ENCODE results near the gene USP34. TPM values are rescaled to one million over a fixed set of nuclear protein-coding genes. Genes with fewer than 3 reads are reported as not detected.

The USP34 gene
- total and polyA plus RNA-seq, 2 of the 8 experiments (the other 6 are each of a cell fraction or from before 2014, with no cell fraction given) = 56.7 to 91.7 TPM

- 93% methylated on average over 4 of the region's 4 CpGs; no CpG with 5 or more reads in 1 of the 2 experiments for WGBS, 2 experiments (ENCODE audit: extremely low coverage in 1 of 2, insufficient coverage in 1 of 2, insufficient read length in 1 of 2, insufficient replicate concordance in 2 of 2, low coverage in 1 of 2, low lambda C conversion rate in 2 of 2, missing lambda C conversion rate in 1 of 2)
- H2AFZ ChIP-seq (ENCODE audit: low read length) = no peak overlapping the region
- no peak overlapping the region for H4K91ac ChIP-seq (replicated peaks; ENCODE audit: insufficient read length, low read length)
- no peak overlapping the region for H2BK120ac ChIP-seq (replicated peaks; ENCODE audit: low read depth, low read length)
- H3K27me3 ChIP-seq (replicated peaks in 1 of 4; ENCODE audit: control insufficient read depth in 3 of 4, extremely low read depth in 1 of 4, insufficient read depth in 3 of 4, low read length in 3 of 4) = no peaks in the 10 kb centered on the region
- H4K5ac ChIP-seq (ENCODE audit: insufficient read length, low read depth, low read length) = no peak overlapping the region
- peaks cover 0 to 13% (median 3%) of the 10 kb centered on the region in 4 experiments; a peak in 4 of 8 replicates for H3K36me3 ChIP-seq (ENCODE audit: control insufficient read depth in 2 of 4, insufficient read depth in 4 of 4, low read length in 3 of 4)
- no peak overlapping the region for H2BK15ac ChIP-seq (ENCODE audit: low read length)
- no peak overlapping the region for H2AK5ac ChIP-seq (ENCODE audit: low read depth, low read length)
- no peaks in the 10 kb centered on the region for H3K79me2 ChIP-seq (ENCODE audit: control insufficient read depth in 1 of 2, insufficient read depth in 2 of 2, low read length in 2 of 2)
- no peak overlapping the region for H3K18ac ChIP-seq (ENCODE audit: extremely low read depth, low read length)
- no peak overlapping the region for H3K4me2 ChIP-seq (ENCODE audit: insufficient read depth in 1 of 2, low read depth in 2 of 2, low read length in 2 of 2)
- TF ChIP-seq RXRA (IDR thresholded peaks at IDR 0.05; ENCODE audit: insufficient read depth, low read depth, low read length) = no peak
- TF ChIP-seq SIRT6 (IDR thresholded peaks at IDR 0.05; ENCODE audit: low read length) = no peak
- TF ChIP-seq TCF12 (IDR thresholded peaks at IDR 0.05; ENCODE audit: low read depth, low read length) = no peak
- no peak for TF ChIP-seq PHF8 (conservative IDR thresholded peaks at IDR 0.05; ENCODE audit: low read depth, low read length)
- no peak for TF ChIP-seq TAF1 (IDR thresholded peaks at IDR 0.05; ENCODE audit: low read depth, low read length)
- TF ChIP-seq ASH2L (IDR thresholded peaks at IDR 0.05; ENCODE audit: low read length) = no peak
- no peak for TF ChIP-seq RNF2 (IDR thresholded peaks at IDR 0.05; ENCODE audit: borderline replicate concordance, low read depth, low read length, missing control alignments, poor library complexity, severe bottlenecking)
- no peak for TF ChIP-seq JUND (IDR thresholded peaks at IDR 0.05; ENCODE audit: low read length)
- no peak for TF ChIP-seq SP2 (IDR thresholded peaks at IDR 0.05; ENCODE audit: low read length)
- no peak for TF ChIP-seq MAFK (IDR thresholded peaks at IDR 0.05; ENCODE audit: low read depth, low read length)
- TF ChIP-seq USF2 (IDR thresholded peaks at IDR 0.05; ENCODE audit: low read length) = no peak
- H2BK12ac ChIP-seq (ENCODE audit: low read depth, low read length) = no peak overlapping the region
- POLR2A ChIA-PET (ENCODE audit: partially characterized antibody) = no interaction called here
- no peak overlapping the region for H3K56ac ChIP-seq (replicated peaks; ENCODE audit: insufficient read length, low read depth, low read length)
- H2BK5ac ChIP-seq (ENCODE audit: low read depth, low read length) = no peak overlapping the region
- no peak overlapping the region for H2BK20ac ChIP-seq (ENCODE audit: low read length)
- no peaks in the 10 kb centered on the region for H3K79me1 ChIP-seq (ENCODE audit: low read depth, low read length)
- no peak overlapping the region for H3K23ac ChIP-seq (ENCODE audit: insufficient read length)
- no peak overlapping the region for H3K14ac ChIP-seq (ENCODE audit: insufficient read length)
- no peak for FAIRE-seq
- H3K4ac ChIP-seq (replicated peaks; ENCODE audit: insufficient read length, low read depth, low read length) = no peak overlapping the region
- H3K9me3 ChIP-seq (ENCODE audit: insufficient read depth in 2 of 2, low read depth in 1 of 2, low read length in 1 of 2) = no peaks in the 10 kb centered on the region
- CTCF ChIA-PET (ENCODE audit: partially characterized antibody) = interaction anchor here (0.6 to 1.2 kb wide), 2 partner anchors 17 to 55 kb away, joined by 3 read pairs; no protein-coding TSS in a partner anchor
- no peak overlapping the region for H3K27ac ChIP-seq (ENCODE audit: low read depth, low read length)
- H3K4me3 ChIP-seq (ENCODE audit: extremely low read depth in 1 of 4, insufficient read depth in 2 of 4, low read depth in 3 of 4, low read length in 4 of 4) = no peak overlapping the region
- H3K9ac ChIP-seq (replicated peaks in 1 of 4; ENCODE audit: extremely low read depth in 1 of 4, low read depth in 3 of 4, low read length in 3 of 4) = no peak overlapping the region
- H3K4me1 ChIP-seq (replicated peaks in 1 of 4; ENCODE audit: control insufficient read depth in 3 of 4, insufficient read depth in 4 of 4, low read length in 3 of 4) = no peaks in the 10 kb centered on the region
- no peak for DNase-seq (ENCODE audit: low read depth in 1 of 2, low spot score in 2 of 2)
- H4K8ac ChIP-seq (ENCODE audit: extremely low read depth, insufficient read depth, low read length) = no peak overlapping the region
- H3K23me2 ChIP-seq (ENCODE audit: low read depth, low read length) = no peaks in the 10 kb centered on the region; the same call in 1 of the 2 replicates
- H4K20me1 ChIP-seq (replicated peaks in 1 of 2; ENCODE audit: control insufficient read depth in 1 of 2, insufficient read depth in 2 of 2, low read length in 2 of 2) = no peaks in the 10 kb centered on the region
Observed at GRCh38 chr2:61272421-61273070, 198.3 kb downstream of the USP34 start.

Data from H1 (cell line).